Astrocyte (in vitro differentiated cells and primary cell): Measurements from ENCODE around the gene CH25H. TPM values are rescaled to one million over a fixed set of nuclear protein-coding genes. Genes with fewer than 3 reads are reported as not detected.

Experiments
- DNase-seq: peaks from one replicate; pipeline ENCODE4 v3.0.0-alpha.2; 2010; ENCODE audit warnings: low read depth
- FAIRE-seq: peaks from 2 replicates; lab custom pipeline; 2011; peaks lifted over from hg19 to GRCh38; lab: Jason Lieb, UNC
- H2AFZ ChIP-seq: 2 replicates; pipeline ENCODE4 v1.6.0; 2012; ENCODE audit warnings: low read depth, low read length, inconsistent platforms
- H3K27ac ChIP-seq: 2 replicates; pipeline ENCODE4 v1.5.1; 2011; ENCODE audit warnings: low read depth, low read length, inconsistent platforms
- H3K27me3 ChIP-seq: 2 replicates; pipeline ENCODE4 v1.6.0; 2011; ENCODE audit warnings: low read length, inconsistent platforms; ENCODE audit not compliant: insufficient read depth
- H3K36me3 ChIP-seq: 2 replicates; pipeline ENCODE4 v1.5.1; 2011; ENCODE audit warnings: low read length, inconsistent platforms; ENCODE audit not compliant: insufficient read depth
- H3K4me1 ChIP-seq: 2 replicates; pipeline ENCODE4 v1.5.1; 2011; ENCODE audit warnings: low read length, inconsistent platforms; ENCODE audit not compliant: insufficient read depth
- H3K4me2 ChIP-seq: 2 replicates; pipeline ENCODE4 v1.6.0; 2012; ENCODE audit warnings: low read length, inconsistent platforms
- H3K4me3 ChIP-seq: 2 replicates; pipeline ENCODE4 v1.5.1; 2011; ENCODE audit warnings: low read depth, mild to moderate bottlenecking, low read length, inconsistent platforms; ENCODE audit not compliant: insufficient read depth
- H3K79me2 ChIP-seq: 2 replicates; pipeline ENCODE4 v1.6.0; 2012; ENCODE audit warnings: mild to moderate bottlenecking, low read length, inconsistent platforms; ENCODE audit not compliant: insufficient read depth
- H3K9ac ChIP-seq: 2 replicates; pipeline ENCODE4 v1.6.0; 2012; ENCODE audit warnings: mild to moderate bottlenecking, low read length, inconsistent platforms
- H3K9me3 ChIP-seq: 2 replicates; pipeline ENCODE4 v1.5.1; 2012; ENCODE audit warnings: low read depth, mild to moderate bottlenecking, low read length, inconsistent platforms; ENCODE audit not compliant: insufficient read depth
- H4K20me1 ChIP-seq: 2 replicates; pipeline ENCODE4 v1.6.0; 2012; ENCODE audit warnings: low read length, inconsistent platforms; ENCODE audit not compliant: insufficient read depth
- H3K27ac Mint-ChIP-seq: one replicate; pipeline ENCODE4 v1.8.0; 2021; ENCODE audit warnings: mild to moderate bottlenecking, mixed read lengths; ENCODE audit not compliant: unreplicated experiment
- H3K27me3 Mint-ChIP-seq: one replicate; pipeline ENCODE4 v1.8.0; 2021; ENCODE audit warnings: low read depth, mixed read lengths; ENCODE audit not compliant: unreplicated experiment
- H3K36me3 Mint-ChIP-seq: one replicate; pipeline ENCODE4 v1.8.0; 2021; ENCODE audit warnings: low read depth, mixed read lengths; ENCODE audit not compliant: unreplicated experiment
- H3K4me1 Mint-ChIP-seq: one replicate; pipeline ENCODE4 v1.8.0; 2021; ENCODE audit warnings: low read depth, mixed read lengths; ENCODE audit not compliant: unreplicated experiment
- H3K4me3 Mint-ChIP-seq: one replicate; pipeline ENCODE4 v1.8.0; 2021; ENCODE audit warnings: mild to moderate bottlenecking, moderate library complexity, mixed read lengths; ENCODE audit not compliant: unreplicated experiment
- H3K9me3 Mint-ChIP-seq: one replicate; pipeline ENCODE4 v1.8.0; 2021; ENCODE audit warnings: mild to moderate bottlenecking, mixed read lengths; ENCODE audit not compliant: unreplicated experiment
- CTCF ChIP-seq: IDR thresholded peaks from 2 replicates; pipeline ENCODE4 v1.5.1; 2011; ENCODE audit warnings: low read depth, mild to moderate bottlenecking, inconsistent platforms, low read length, moderate library complexity; ENCODE audit not compliant: insufficient read depth
- EZH2 ChIP-seq: IDR thresholded peaks from 2 replicates; pipeline ENCODE4 v1.6.1; 2012; ENCODE audit warnings: mild to moderate bottlenecking, low read length, inconsistent platforms; ENCODE audit not compliant: insufficient read depth
- total RNA-seq: library from RNA; stranded (reverse); gene quantifications from 2 replicates; pipeline ENCODE4 v1.2.1, GENCODE V29; 2021

Gene CH25H
- total RNA-seq, 1 donor from 2014 or later, result 0.34 TPM

DNA sequence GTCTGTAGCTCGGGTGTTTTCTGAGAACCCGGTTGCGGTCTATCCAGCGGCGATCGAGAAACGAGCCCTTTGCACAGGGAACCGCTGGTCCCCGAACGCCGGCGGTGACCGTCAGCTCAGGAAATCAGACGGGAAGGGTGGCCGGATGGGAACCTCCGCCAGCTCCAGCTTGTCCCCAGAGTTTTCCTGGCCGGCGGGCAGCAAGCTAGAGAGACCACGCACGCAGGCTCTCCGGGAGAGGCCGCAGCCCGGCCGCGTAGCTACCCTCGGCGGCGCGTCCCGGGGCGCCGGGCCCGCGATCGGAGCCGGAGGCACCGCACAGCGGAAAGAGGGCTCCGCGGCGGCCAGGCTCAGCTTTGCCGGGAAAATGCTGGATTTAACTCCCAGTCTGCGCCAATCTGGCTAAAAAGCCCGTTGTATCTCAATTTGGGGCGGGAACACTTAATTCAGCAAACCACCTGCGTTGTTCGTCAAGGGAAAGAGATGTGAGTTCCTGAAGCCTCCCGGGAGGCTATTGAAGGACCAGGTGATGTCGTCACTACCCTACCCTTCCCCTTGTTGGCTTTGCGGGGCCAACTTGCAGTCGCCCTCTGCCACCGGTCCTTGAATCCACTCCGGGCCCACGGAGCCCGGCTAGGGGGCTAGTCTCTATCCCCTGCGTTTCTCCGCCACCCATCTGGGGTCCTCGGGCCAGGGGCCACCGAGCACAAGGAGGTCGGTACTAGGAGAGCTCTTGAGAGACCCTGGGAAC lies 859 bp upstream of the CH25H start:
- Histone ChIP-seq H2AFZ (peak overlapping the region; percentile 85), H3K4me2 (peak overlapping the region; percentile 92), H3K36me3 (no peaks in the 10 kb centered on the region), H3K27me3 (peaks cover 32% of the 10 kb centered on the region), H3K9me3 (no peaks in the 10 kb centered on the region), H3K4me3 (peak overlapping the region; percentile 65), H3K9ac (peak overlapping the region; percentile 57), H4K20me1 (no peaks in the 10 kb centered on the region), H3K27ac (no peak overlapping the region), H3K4me1 (peaks cover 12% of the 10 kb centered on the region), H3K79me2 (no peaks in the 10 kb centered on the region)
- TF ChIP-seq CTCF, result no peak
- TF ChIP-seq EZH2, result no peak
- no peak for DNase-seq
- no peak for FAIRE-seq
- H3K27ac Mint-ChIP-seq, result no peak overlapping the region
- H3K27me3 Mint-ChIP-seq, result peaks cover 38% of the 10 kb centered on the region
- H3K36me3 Mint-ChIP-seq, result no peaks in the 10 kb centered on the region
- H3K4me1 Mint-ChIP-seq, result peaks cover 6% of the 10 kb centered on the region
- peak overlapping the region; percentile 79 for H3K4me3 Mint-ChIP-seq
- H3K9me3 Mint-ChIP-seq, result no peaks in the 10 kb centered on the region

GRCh38 chr10:89206402-89207180 lies 526 bp downstream of the CH25H start:
- no peaks in the 10 kb centered on the region for H3K36me3 ChIP-seq
- H2AFZ ChIP-seq, result peak overlapping the region; percentile 85
- peaks cover 3% of the 10 kb centered on the region for H3K4me1 Mint-ChIP-seq
- H3K79me2 ChIP-seq, result no peaks in the 10 kb centered on the region
- H3K4me1 ChIP-seq, result peaks cover 12% of the 10 kb centered on the region
- DNase-seq (no peak), FAIRE-seq (no peak)
- H3K9me3 ChIP-seq, result no peaks in the 10 kb centered on the region
- no peaks in the 10 kb centered on the region for H4K20me1 ChIP-seq
- peaks cover 31% of the 10 kb centered on the region for H3K27me3 Mint-ChIP-seq
- H3K27ac Mint-ChIP-seq, result no peak overlapping the region
- H3K27me3 ChIP-seq, result peaks cover 32% of the 10 kb centered on the region
- H3K4me3 ChIP-seq, result peak overlapping the region; percentile 65
- H3K4me3 Mint-ChIP-seq, result peak overlapping the region; percentile 79
- no peak overlapping the region for H3K27ac ChIP-seq
- peak overlapping the region; percentile 26 for H3K9ac ChIP-seq
- TF ChIP-seq EZH2 (peak; percentile 62), CTCF (no peak)
- no peaks in the 10 kb centered on the region for H3K9me3 Mint-ChIP-seq
- peak overlapping the region; percentile 92 for H3K4me2 ChIP-seq
- no peaks in the 10 kb centered on the region for H3K36me3 Mint-ChIP-seq
